ENCODE results near the gene PKD2.

The PKD2 gene

DNA sequence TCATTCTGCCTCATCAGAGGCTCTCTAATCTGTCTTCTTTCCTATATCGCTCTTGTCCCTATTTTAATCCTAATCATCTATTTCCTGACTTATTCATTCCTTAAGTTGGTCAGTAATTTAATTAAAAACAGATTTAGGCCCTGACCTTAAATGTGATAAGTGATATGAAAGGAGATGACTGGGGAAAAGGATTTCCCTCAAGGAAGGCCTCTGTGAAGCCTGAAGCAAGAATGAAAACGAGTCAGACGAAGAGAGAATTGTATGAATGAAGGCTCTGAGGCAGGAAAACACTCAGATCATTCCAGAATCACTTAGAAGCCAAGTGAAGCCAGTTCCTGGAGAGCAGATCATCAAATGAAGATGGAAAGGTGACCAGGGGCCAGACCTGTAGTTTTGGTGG is 22.1 kb downstream of the PKD2 start:
- Mint-ChIP-seq H3K27me3 (no peaks in the 10 kb centered on the region), H3K4me1 (ENCODE audit: low read depth) (peaks cover 20% of the 10 kb centered on the region), H3K9me3 (peaks cover 13% of the 10 kb centered on the region), H3K27ac (no peak overlapping the region), H3K4me3 (no peak overlapping the region), H3K36me3 (ENCODE audit: low read depth) (peaks cover 29% of the 10 kb centered on the region)

DNA sequence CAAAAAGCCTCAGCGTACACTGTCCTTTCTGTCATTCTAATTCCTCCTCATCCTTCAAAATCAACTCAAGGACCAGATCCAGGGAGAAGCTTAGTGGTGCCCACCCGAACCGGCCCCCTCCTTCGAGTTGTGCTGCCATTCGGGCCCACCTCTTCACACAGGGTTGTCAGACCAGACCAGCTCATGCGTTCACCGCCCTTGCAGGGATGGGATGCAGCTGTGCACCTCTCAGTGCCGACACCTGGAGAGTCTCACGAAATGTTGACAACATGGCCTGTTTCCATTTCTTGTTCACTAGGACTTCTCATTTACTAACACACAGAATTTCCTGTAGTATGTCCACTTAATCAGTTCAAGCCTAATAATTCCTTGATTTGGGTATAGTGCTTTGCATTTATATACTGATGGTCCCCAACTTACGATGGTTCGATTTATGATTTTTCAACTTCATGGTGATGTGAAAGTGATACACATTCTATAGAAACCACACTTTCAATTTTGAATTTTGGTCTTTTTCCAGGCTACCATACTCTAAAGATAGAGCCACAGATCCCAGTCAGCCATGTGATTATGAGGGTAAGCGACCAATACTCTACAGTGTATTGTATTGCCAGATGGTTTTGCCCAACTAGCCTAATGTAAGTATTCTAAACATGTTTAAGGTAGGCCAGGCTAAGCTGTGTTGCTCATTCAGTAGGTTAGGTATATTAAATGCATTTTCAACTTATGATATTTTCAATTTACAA is 23.3 kb downstream of the PKD2 start:
- Mint-ChIP-seq H3K36me3 (ENCODE audit: low read depth) (peaks cover 26% of the 10 kb centered on the region), H3K4me1 (ENCODE audit: low read depth) (peaks cover 20% of the 10 kb centered on the region), H3K4me3 (no peak overlapping the region), H3K27ac (no peak overlapping the region), H3K27me3 (no peaks in the 10 kb centered on the region), H3K9me3 (peaks cover 11% of the 10 kb centered on the region)

DNA sequence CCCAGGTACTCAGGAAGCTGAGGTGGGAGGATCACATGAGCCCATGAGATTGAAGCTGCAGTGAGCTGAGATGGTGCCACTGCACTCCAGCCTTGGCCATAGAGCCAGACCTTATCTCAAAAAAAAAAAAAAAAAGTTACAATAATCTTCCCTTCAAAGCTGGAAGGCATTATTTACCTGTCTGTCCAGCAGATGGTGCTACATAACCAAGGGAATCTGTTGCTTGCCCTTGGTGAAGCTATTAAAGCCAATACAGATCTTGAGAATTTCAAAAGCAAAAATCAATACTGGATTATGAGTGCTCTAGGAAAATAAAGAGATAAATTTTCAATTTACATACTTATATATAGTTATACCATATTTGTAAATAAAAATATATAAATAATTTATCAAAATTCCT is 25.9 kb downstream of the PKD2 start:
- H3K27ac Mint-ChIP-seq: no peak overlapping the region
- no peaks in the 10 kb centered on the region for H3K27me3 Mint-ChIP-seq
- no peak overlapping the region for H3K4me3 Mint-ChIP-seq
- no peaks in the 10 kb centered on the region for H3K9me3 Mint-ChIP-seq
- peaks cover 6% of the 10 kb centered on the region for H3K4me1 Mint-ChIP-seq (ENCODE audit: low read depth)
- H3K36me3 Mint-ChIP-seq (ENCODE audit: low read depth): peaks cover 15% of the 10 kb centered on the region

DNA sequence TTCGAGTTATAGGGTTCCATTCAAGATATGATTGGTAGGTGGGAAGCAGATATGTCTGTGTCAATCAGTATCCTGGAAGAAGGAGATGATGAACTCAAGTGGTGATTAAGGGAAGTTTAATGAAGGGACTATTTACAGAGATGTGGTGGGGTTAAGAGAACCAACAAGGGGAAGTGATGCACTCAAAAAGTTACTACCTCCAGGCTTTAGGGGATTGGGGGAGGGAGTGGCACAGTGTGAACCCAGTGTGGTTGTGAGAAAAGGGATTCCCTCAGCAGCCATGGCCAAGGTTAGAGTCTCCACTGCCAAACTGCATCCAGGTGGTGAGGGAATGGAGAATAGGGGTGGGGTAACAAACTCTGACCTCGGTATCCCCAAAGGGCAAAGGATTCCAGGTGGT is 27.9 kb downstream of the PKD2 start:
- H3K4me1 Mint-ChIP-seq (ENCODE audit: low read depth): no peaks in the 10 kb centered on the region
- no peaks in the 10 kb centered on the region for H3K27me3 Mint-ChIP-seq
- H3K27ac Mint-ChIP-seq: no peak overlapping the region
- H3K9me3 Mint-ChIP-seq: no peaks in the 10 kb centered on the region
- peaks cover 19% of the 10 kb centered on the region for H3K36me3 Mint-ChIP-seq (ENCODE audit: low read depth)
- H3K4me3 Mint-ChIP-seq: no peak overlapping the region

DNA sequence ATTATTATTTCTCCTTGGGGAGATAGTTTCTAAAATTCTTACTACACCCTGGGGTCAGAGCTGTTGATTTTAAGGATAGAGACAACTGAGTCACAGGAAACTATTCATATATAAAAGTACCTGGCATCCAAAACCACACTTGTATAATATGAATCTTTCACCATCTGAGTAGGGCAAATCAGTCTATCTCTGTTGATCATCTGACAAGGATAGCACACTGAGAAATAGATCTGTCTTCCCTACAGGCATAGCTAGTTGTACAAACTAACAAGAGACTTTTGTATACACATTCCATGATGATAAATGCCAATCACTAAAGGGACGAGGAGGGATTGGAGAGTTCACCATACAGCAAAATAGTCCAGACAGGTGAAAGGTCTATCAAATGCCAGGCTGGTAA is 30.0 kb downstream of the PKD2 start:
- no peak overlapping the region for H3K27ac Mint-ChIP-seq
- no peaks in the 10 kb centered on the region for H3K9me3 Mint-ChIP-seq
- peaks cover 19% of the 10 kb centered on the region for H3K36me3 Mint-ChIP-seq (ENCODE audit: low read depth)
- no peaks in the 10 kb centered on the region for H3K27me3 Mint-ChIP-seq
- H3K4me3 Mint-ChIP-seq: no peak overlapping the region
- H3K4me1 Mint-ChIP-seq (ENCODE audit: low read depth): no peaks in the 10 kb centered on the region

DNA sequence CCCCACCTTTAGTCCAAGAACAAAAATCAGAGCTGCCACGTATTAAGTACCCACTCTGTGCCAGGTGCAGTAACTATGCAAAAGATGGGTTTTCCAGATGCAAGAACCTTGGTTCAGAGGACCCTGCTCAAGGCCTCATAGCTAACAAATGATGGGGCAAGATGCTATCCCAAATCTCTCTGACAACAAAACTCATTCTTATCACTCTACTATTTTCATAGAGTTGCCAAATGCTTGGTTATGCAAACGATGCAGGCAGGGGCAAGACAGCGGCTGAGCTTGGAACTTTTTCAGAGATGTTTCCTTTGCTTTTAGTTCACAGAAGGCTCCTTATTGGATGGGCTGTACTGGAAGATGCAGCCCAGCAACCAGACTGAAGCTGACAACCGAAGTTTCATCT is 30.5 kb downstream of the PKD2 start:
- H3K4me3 Mint-ChIP-seq: no peak overlapping the region
- H3K27me3 Mint-ChIP-seq: no peaks in the 10 kb centered on the region
- no peaks in the 10 kb centered on the region for H3K9me3 Mint-ChIP-seq
- no peak overlapping the region for H3K27ac Mint-ChIP-seq
- peaks cover 19% of the 10 kb centered on the region for H3K36me3 Mint-ChIP-seq (ENCODE audit: low read depth)
- no peaks in the 10 kb centered on the region for H3K4me1 Mint-ChIP-seq (ENCODE audit: low read depth)

DNA sequence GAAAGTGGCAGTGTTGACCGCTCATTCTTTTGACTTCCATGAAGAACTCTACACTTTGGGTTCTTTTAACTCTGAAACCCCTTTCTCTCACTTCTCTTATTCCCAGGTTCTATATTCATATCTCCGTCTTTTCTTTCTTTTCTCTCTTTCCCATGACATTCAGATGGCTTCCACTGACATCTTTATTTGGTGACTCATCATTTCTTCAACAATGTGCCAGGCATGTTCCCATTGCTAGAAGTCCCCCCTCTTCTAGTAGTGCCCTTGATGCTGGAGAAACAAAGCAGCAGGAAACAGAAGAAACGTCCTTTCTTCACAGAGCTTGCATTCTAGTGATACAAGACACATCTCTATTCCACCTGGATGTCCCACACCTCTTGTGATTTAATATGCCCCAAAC is 33.3 kb downstream of the PKD2 start:
- no peaks in the 10 kb centered on the region for H3K4me1 Mint-ChIP-seq (ENCODE audit: low read depth)
- no peak overlapping the region for H3K4me3 Mint-ChIP-seq
- no peaks in the 10 kb centered on the region for H3K27me3 Mint-ChIP-seq
- H3K36me3 Mint-ChIP-seq (ENCODE audit: low read depth): peaks cover 29% of the 10 kb centered on the region
- no peaks in the 10 kb centered on the region for H3K9me3 Mint-ChIP-seq
- H3K27ac Mint-ChIP-seq: no peak overlapping the region

DNA sequence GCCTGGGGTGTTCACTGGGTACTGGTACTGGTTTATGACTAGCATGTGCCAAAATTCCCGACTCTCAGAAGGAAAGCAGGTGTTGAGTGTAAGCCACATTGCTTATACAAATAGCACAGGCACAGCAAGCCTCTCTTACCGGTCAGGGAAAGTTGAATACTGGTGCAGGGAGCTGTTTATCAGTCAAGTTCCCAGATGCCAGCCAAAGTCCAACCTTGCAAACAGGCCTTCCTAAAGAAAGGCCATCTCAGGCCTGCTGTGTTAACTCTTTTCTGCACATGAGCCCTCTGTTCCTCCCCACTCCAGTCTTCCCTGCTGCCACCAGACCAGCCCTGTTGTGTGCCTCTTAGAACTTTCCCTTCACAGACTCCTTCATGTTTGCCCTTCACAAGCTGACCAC is 34.2 kb downstream of the PKD2 start:
- H3K4me3 Mint-ChIP-seq: no peak overlapping the region
- no peaks in the 10 kb centered on the region for H3K27me3 Mint-ChIP-seq
- H3K36me3 Mint-ChIP-seq (ENCODE audit: low read depth): peaks cover 26% of the 10 kb centered on the region
- no peaks in the 10 kb centered on the region for H3K9me3 Mint-ChIP-seq
- H3K27ac Mint-ChIP-seq: no peak overlapping the region
- no peaks in the 10 kb centered on the region for H3K4me1 Mint-ChIP-seq (ENCODE audit: low read depth)

DNA sequence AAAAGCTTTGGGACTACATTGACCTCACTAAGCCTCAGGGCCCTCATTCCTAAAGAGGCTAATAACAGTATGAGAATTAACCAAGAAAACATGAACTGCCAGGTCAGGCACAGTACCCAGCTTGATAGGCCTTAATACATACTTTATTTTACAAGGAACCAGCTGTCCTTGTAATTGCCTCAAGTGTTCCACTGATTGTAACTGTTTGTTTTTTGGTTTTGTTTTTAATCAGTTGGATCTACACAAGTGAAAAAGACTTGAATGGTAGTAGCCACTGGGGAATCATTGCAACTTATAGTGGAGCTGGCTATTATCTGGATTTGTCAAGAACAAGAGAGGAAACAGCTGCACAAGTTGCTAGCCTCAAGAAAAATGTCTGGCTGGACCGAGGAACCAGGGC is 35.6 kb downstream of the PKD2 start:
- Mint-ChIP-seq H3K4me3 (no peak overlapping the region), H3K27me3 (no peaks in the 10 kb centered on the region), H3K27ac (no peak overlapping the region), H3K9me3 (no peaks in the 10 kb centered on the region), H3K36me3 (ENCODE audit: low read depth) (peaks cover 37% of the 10 kb centered on the region), H3K4me1 (ENCODE audit: low read depth) (no peaks in the 10 kb centered on the region)

DNA sequence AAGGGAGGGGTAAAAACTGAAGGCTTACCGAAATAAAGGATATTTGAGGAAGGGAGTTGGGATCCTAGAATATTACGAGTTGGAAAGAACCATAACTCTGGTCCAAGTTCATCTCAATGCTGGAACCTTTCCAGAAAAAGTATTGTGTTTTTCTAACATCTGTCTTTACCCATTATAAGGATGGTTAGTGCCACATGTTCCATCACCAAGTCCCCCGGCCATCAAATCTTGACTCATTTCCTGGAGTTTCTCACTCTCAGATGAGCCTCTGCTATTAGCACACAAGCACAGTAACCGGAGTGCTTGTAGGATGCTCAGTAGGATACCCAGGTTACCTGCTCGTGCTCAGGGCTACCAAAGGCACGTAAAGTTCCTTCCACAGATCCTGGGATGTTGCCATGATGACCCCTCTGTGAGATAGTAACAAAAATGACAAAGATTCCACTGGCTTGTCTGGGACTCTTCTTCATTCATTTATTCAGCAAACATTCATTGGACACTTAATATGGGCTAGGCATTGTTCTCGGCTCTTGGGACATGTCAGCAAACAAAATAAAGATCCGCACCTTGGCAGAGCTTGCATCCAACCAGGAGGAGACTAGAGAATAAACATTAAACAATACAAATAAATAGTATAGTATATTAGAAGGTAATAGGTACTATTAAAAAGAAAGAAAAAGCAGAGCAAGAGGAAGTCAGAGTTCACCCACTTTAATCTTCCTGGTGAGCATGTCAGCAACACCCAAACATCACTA is 36.3 kb downstream of the PKD2 start:
- H3K4me3 Mint-ChIP-seq: no peak overlapping the region
- H3K27ac Mint-ChIP-seq: no peak overlapping the region
- H3K36me3 Mint-ChIP-seq (ENCODE audit: low read depth): peaks cover 32% of the 10 kb centered on the region
- H3K27me3 Mint-ChIP-seq: no peaks in the 10 kb centered on the region
- no peaks in the 10 kb centered on the region for H3K4me1 Mint-ChIP-seq (ENCODE audit: low read depth)
- no peaks in the 10 kb centered on the region for H3K9me3 Mint-ChIP-seq

DNA sequence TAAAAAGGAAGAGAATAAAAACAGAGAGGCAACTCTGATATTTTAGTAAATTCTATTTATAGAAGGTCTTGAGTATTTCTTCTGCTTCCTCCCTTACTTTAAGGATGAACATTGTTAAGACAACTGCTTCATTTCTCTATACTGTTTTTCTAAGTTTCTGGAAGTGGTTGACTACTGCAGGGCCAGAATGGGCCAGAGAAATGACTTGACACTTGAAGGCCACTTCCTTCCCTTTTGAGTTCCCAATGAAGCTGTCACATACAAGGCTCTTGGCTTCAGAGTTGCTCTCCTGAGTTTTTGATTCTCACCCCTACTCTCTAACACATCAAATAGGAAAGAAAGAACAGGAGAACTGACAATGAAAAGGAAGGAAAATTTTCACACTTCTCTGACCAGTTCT is 37.6 kb downstream of the PKD2 start:
- Mint-ChIP-seq H3K4me3 (no peak overlapping the region), H3K36me3 (ENCODE audit: low read depth) (peaks cover 26% of the 10 kb centered on the region), H3K27me3 (no peaks in the 10 kb centered on the region), H3K4me1 (ENCODE audit: low read depth) (no peaks in the 10 kb centered on the region), H3K9me3 (no peaks in the 10 kb centered on the region), H3K27ac (no peak overlapping the region)

DNA sequence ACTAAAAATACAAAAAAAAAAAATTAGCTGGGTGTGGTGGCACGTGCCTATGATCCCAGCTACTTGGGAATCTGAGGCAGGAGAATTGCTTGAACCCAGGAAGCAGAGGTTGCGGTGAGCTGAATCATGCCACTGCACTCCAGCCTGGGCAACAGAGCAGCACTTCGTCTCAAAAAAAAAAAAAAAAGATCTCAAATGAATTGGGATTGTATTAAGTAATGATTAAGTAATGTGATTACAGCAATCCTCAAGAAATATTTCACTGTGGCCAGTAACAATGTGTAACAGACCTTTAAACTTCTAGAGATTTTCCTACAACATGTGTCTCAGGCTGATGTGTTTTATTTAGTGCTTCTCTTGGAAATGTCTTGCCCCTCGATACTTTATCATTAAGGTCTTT is 46.8 kb downstream of the PKD2 start:
- Mint-ChIP-seq H3K4me1 (ENCODE audit: low read depth) (no peaks in the 10 kb centered on the region), H3K36me3 (ENCODE audit: low read depth) (peaks cover 10% of the 10 kb centered on the region), H3K9me3 (no peaks in the 10 kb centered on the region), H3K4me3 (no peak overlapping the region), H3K27ac (no peak overlapping the region), H3K27me3 (no peaks in the 10 kb centered on the region)

DNA sequence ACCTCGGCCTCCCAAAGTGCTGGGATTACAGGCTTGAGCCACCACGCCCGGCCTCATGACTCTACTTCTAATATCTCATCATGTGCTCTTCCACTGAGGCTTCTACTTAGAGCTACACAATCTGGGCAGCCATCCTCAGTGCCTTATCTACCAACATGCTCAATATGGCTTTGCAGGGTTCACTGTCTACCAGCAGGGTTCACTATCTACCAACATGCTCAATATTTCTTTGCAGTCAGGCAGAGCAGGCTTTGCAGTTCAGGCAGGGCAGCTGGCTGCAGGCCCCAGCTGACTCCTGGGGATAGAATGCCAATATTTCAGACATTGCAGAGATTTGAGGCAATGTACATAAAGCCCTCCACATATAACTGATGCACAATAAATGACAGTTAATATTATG is 47.5 kb downstream of the PKD2 start:
- no peak overlapping the region for H3K27ac Mint-ChIP-seq
- H3K4me3 Mint-ChIP-seq: no peak overlapping the region
- no peaks in the 10 kb centered on the region for H3K27me3 Mint-ChIP-seq
- H3K4me1 Mint-ChIP-seq (ENCODE audit: low read depth): no peaks in the 10 kb centered on the region
- H3K9me3 Mint-ChIP-seq: no peaks in the 10 kb centered on the region
- peaks cover 10% of the 10 kb centered on the region for H3K36me3 Mint-ChIP-seq (ENCODE audit: low read depth)

DNA sequence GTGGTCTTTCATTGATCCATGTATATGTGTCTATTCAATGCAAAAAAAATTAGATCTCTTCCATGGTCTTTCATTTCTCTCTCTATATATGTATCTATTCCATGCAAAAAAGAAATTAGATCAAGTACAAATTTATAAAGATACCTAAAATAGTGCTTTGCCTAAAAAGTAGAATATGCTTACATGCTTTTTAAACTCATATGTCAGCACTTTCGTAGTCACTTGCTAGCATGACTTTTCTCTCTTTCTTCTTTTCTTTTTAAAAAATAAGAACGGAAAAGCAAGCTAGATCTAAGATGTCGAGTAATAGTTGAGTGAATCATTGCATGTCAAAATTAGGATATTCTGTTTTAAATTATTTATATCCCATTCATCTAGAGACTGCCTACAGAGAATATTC is 50.9 kb downstream of the PKD2 start:
- Mint-ChIP-seq H3K36me3 (ENCODE audit: low read depth) (peaks cover 10% of the 10 kb centered on the region), H3K4me1 (ENCODE audit: low read depth) (no peaks in the 10 kb centered on the region), H3K4me3 (no peak overlapping the region), H3K27me3 (no peaks in the 10 kb centered on the region), H3K27ac (no peak overlapping the region), H3K9me3 (no peaks in the 10 kb centered on the region)

DNA sequence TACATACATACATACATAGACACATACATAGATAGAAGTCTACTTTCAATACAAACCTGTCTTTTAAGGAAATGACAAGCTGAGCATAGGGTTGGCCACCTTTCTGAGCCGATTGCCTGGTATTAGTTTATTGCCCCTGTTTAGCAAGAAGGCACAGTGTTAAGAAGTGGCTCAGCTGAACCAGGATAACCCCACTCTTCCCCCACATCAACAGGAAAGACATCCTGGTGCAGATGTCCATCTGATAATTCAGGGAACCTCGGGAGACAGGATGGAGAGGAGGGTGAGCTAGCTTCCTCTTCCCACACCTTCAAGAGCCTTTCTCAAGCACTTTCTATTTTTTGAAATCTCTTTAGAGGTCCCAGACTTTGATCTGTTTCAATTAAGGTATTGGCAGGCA is 52.3 kb downstream of the PKD2 start:
- Mint-ChIP-seq H3K4me3 (no peak overlapping the region), H3K4me1 (ENCODE audit: low read depth) (no peaks in the 10 kb centered on the region), H3K27me3 (no peaks in the 10 kb centered on the region), H3K36me3 (ENCODE audit: low read depth) (peaks cover 10% of the 10 kb centered on the region), H3K9me3 (no peaks in the 10 kb centered on the region), H3K27ac (no peak overlapping the region)

DNA sequence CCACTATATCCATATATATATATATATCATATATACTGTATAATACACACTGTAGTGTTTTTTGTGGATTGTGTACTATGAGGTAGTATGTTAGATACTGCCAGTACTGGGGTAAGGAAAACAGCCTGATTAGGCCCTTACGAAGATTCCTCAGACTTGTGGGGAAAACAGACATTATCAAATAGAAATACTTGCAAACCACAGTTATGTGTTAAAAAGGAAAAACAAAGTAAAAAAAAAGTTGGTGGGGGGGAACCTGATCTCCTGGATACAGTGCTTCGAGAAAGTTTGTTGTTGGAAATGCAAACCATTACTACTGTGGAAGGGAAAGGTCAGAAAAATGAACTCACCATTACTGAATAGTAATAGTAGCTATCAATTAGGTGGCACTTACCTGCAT is 53.0 kb downstream of the PKD2 start:
- Mint-ChIP-seq H3K36me3 (ENCODE audit: low read depth) (peaks cover 15% of the 10 kb centered on the region), H3K9me3 (no peaks in the 10 kb centered on the region)

More for the DNA sequence above, 53.0 kb downstream of the PKD2 start:
- Mint-ChIP-seq H3K4me1 (ENCODE audit: low read depth) (no peaks in the 10 kb centered on the region), H3K4me3 (no peak overlapping the region), H3K27me3 (no peaks in the 10 kb centered on the region), H3K27ac (no peak overlapping the region)

Measured in stimulated activated naive CD8-positive, alpha-beta T cell treated with anti-CD3 and anti-CD28 coated beads, Interleukin-15, Interleukin-2, amounts not matched to agents 100 ng/mL and 50 ng/mL, for 24 hours (primary cell).